ENCODE measurements around the gene XYLT1. TPM values are rescaled to one million over a fixed set of nuclear protein-coding genes. Genes with fewer than 3 reads are reported as not detected.
A peak's percentile ranks its signal among the peaks of the same experiment; 100 is the strongest.

XYLT1 gene
- total RNA-seq, 2 donors from 2014 or later = 6.0 to 15.2 TPM

GRCh38 chr16:17369421-17370222 is 101.1 kb downstream of the XYLT1 start:
- DNase-seq (peak in 3 of 4 donors; percentile 26 to 69 (median 28)), ATAC-seq (no peak)
- no peak overlapping the region for H3K4me3 ChIP-seq
- WGBS, 2 donors = 50 to 64% methylated on average over 10 to 14 of the region's 14 CpGs
- peaks cover 32% of the 10 kb centered on the region for H3K4me1 ChIP-seq
- peak overlapping the region in 3 of 4 donors; percentile 15 to 54 (median 48) for H3K27ac ChIP-seq
- H3K27me3 ChIP-seq = no peaks in the 10 kb centered on the region
- TF ChIP-seq POLR2A (IDR thresholded peaks at IDR 0.05) (peak in 1 of 3 donors; percentile 29), CTCF (IDR thresholded peaks at IDR 0.05) (no peak)
- intact Hi-C loops (cut with DNase I) = no loop called here
- H3K36me3 ChIP-seq (replicated peaks in 1 of 2; ENCODE audit: insufficient read depth in 1 of 2, low read depth in 2 of 2) = no peaks in the 10 kb centered on the region
- H3K9me3 ChIP-seq = no peaks in the 10 kb centered on the region

GRCh38 chr16:17368951-17369350 is 101.8 kb downstream of the XYLT1 start:
- intact Hi-C loops (cut with DNase I) = no loop called here
- peak overlapping the region in 1 of 4 donors; percentile 48 for H3K27ac ChIP-seq
- DNase-seq = no peak
- H3K27me3 ChIP-seq = no peaks in the 10 kb centered on the region
- TF ChIP-seq POLR2A (IDR thresholded peaks at IDR 0.05) = no peak
- no peak for TF ChIP-seq CTCF (IDR thresholded peaks at IDR 0.05)
- no peaks in the 10 kb centered on the region for H3K9me3 ChIP-seq
- H3K36me3 ChIP-seq (replicated peaks in 1 of 2; ENCODE audit: insufficient read depth in 1 of 2, low read depth in 2 of 2) = no peaks in the 10 kb centered on the region
- peaks cover 32% of the 10 kb centered on the region for H3K4me1 ChIP-seq
- 89 to 93% methylated on average over 5 of the region's 5 CpGs for WGBS, 2 donors
- ATAC-seq = no peak
- no peak overlapping the region for H3K4me3 ChIP-seq

GRCh38 chr16:17368446-17368845 is 102.3 kb downstream of the XYLT1 start:
- peak overlapping the region in 1 of 4 donors; percentile 48 for H3K27ac ChIP-seq

GRCh38 chr16:17367923-17368322 is 102.8 kb downstream of the XYLT1 start:
- H3K4me1 ChIP-seq = peaks cover 40% of the 10 kb centered on the region
- TF ChIP-seq POLR2A (IDR thresholded peaks at IDR 0.05) = no peak
- H3K4me3 ChIP-seq = no peak overlapping the region
- WGBS, 2 donors = 47 to 80% methylated on average over 9 to 10 of the region's 10 CpGs
- intact Hi-C loops (cut with DNase I) = no loop called here
- H3K9me3 ChIP-seq = no peaks in the 10 kb centered on the region
- peak overlapping the region in 1 of 4 donors; percentile 48 for H3K27ac ChIP-seq
- no peaks in the 10 kb centered on the region for H3K36me3 ChIP-seq (replicated peaks in 1 of 2; ENCODE audit: insufficient read depth in 1 of 2, low read depth in 2 of 2)
- DNase-seq = peak in 2 of 4 donors; percentile 31 to 57
- ATAC-seq = no peak
- H3K27me3 ChIP-seq = no peaks in the 10 kb centered on the region

More at GRCh38 chr16:17368446-17368845, 102.3 kb downstream of the XYLT1 start:
- intact Hi-C loops (cut with DNase I) = no loop called here
- Histone ChIP-seq H3K27me3 (no peaks in the 10 kb centered on the region), H3K9me3 (no peaks in the 10 kb centered on the region), H3K4me1 (peaks cover 35% of the 10 kb centered on the region), H3K4me3 (no peak overlapping the region), H3K36me3 (replicated peaks in 1 of 2; ENCODE audit: insufficient read depth in 1 of 2, low read depth in 2 of 2) (no peaks in the 10 kb centered on the region)
- TF ChIP-seq POLR2A (IDR thresholded peaks at IDR 0.05) = no peak
- no peak for TF ChIP-seq CTCF (IDR thresholded peaks at IDR 0.05)
- WGBS, 2 donors = 60 to 66% methylated on average over 3 of the region's 3 CpGs
- no peak for DNase-seq
- no peak for ATAC-seq

- H3K4me1 ChIP-seq = peaks cover 42% of the 10 kb centered on the region
- peak overlapping the region in 1 of 4 donors; percentile 48 for H3K27ac ChIP-seq
- no peaks in the 10 kb centered on the region for H3K36me3 ChIP-seq (replicated peaks in 1 of 2; ENCODE audit: insufficient read depth in 1 of 2, low read depth in 2 of 2)
- H3K4me3 ChIP-seq = no peak overlapping the region
- no peak for ATAC-seq
- 82 to 92% methylated on average over 9 of the region's 9 CpGs for WGBS, 2 donors
- H3K9me3 ChIP-seq = no peaks in the 10 kb centered on the region
- no peak for DNase-seq
- H3K27me3 ChIP-seq = no peaks in the 10 kb centered on the region
- intact Hi-C loops (cut with DNase I) = no loop called here
- TF ChIP-seq CTCF (IDR thresholded peaks at IDR 0.05) (no peak), POLR2A (IDR thresholded peaks at IDR 0.05) (no peak)
Observed at GRCh38 chr16:17367036-17367435, 103.7 kb downstream of the XYLT1 start.
